Activated gamma-delta T cell (primary cell): ENCODE results near the gene GET3.

Experiments
- DNase-seq: peaks from one replicate; lab custom pipeline; 2025; lab: John Stamatoyannopoulos, UW

GET3 gene

DNA sequence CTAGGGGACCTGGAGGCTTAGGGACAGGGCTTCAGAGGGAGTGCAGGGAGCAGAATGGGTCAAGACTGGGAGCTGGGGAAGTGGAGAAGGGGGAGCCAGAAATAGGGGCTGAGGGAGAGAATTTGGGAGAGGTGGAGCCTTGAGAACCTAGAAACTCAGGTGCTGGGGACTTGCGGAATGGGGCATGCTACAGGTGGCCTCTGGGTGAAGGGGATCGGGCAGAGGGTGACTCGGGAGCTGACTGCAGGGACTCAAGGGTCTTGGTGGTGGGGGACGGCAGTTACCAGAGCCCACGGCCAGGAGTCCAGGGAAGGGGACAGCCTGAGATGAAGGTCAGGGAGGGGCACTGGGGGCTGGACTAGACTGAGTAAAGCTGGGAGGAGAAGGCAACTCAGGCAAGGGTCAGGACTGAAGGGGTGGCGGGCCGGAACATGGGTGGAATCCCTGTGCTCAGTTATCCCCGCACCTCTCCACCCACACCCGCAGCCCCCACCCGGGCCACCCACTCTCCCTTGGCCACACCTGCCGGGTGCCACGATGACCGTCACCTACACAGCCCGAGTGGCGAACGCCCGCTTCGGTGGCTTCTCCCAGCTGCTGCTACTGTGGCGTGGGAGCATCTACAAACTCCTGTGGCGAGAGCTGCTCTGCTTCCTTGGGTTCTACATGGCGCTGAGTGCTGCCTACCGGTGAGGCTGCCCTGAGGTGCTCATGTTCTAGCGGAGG is 14.9 kb downstream of the GET3 start:
- no peak for DNase-seq

DNA sequence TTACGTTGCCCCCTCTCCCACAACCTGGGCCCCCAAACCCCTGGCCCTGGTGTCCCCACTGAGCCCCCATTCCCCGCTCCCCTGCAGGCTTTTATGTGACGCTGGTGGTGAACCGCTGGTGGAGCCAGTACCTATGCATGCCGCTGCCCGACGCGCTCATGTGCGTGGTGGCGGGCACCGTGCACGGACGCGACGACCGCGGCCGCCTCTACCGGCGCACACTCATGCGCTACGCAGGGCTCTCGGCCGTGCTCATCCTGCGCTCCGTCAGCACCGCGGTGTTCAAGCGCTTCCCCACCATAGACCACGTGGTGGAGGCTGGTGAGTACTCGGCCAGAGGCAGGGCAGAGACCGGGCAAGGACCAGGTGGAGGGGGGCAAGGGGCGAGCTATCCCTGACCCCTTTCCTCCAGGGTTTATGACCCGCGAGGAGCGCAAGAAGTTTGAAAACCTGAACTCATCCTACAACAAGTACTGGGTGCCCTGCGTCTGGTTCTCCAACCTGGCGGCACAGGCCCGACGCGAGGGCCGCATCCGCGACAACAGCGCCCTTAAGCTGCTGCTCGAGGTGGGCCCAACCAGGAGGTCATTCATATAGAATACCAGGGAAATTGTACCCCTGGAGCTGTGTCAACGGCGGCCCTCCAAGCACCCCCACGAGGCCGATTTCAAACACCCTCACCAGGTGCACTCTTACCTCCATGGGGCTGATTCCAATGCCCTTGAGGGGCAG is 17.3 kb downstream of the GET3 start:
- no peak for DNase-seq

DNA sequence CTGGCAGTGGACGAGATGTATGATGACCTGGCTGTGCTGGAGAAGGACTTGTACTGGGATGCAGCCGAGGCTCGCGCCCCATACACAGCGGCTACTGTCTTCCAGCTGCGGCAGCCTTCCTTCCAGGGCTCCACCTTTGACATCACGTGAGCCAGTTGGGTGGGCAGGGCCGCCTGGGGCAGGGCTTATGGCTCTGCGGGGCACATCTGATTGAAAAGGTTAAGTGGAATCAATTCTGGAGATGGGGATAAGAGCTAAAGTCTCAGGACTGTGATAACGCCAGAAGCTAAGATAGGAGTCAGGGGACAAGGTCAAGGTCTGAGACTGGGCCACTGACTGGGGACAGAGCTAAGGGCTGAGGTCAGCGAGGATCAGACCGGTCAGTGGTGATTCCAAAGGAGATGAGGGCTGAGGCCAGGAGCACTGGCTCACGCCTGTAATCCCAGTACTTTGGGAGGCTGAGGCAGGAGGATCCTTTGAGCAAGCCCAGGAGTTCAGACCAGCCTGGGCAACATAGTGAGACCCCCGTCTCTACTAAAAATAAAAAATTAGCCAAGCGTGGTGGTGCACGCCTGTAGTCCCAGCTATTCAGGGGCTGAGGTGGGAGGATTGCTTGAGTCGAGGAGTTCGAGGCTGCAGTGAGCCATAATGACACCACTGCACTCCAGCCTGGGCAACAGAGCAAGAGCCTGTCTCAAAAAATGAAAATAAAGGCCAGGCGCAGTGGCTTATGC is 19.0 kb downstream of the GET3 start:
- no peak for DNase-seq

DNA sequence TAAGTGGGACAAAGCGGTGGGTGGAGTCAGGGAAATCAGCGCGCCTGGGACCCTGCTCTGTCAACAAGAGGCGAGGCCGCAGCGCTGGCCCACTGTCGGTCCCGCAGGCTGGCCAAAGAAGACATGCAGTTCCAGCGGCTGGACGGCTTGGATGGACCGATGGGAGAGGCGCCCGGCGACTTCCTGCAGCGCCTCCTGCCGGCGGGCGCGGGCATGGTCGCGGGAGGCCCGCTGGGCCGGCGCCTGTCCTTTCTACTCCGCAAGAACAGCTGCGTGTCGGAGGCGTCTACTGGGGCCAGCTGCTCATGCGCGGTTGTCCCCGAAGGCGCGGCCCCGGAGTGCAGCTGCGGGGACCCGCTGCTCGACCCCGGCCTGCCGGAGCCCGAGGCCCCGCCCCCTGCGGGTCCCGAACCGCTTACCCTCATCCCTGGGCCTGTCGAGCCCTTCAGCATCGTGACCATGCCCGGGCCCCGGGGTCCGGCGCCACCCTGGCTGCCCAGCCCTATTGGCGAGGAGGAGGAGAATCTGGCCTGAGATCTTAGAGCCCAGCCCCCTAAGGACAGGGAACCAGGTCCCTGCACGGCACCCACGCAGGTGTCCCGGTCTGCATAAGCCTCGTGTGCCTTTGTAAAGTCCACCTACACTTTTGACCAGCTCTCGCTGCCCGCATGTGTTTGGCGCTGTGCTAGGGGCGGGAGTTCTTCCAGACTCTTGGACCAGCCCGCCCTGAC is 20.4 kb downstream of the GET3 start:
- peak; percentile 38 for DNase-seq

DNA sequence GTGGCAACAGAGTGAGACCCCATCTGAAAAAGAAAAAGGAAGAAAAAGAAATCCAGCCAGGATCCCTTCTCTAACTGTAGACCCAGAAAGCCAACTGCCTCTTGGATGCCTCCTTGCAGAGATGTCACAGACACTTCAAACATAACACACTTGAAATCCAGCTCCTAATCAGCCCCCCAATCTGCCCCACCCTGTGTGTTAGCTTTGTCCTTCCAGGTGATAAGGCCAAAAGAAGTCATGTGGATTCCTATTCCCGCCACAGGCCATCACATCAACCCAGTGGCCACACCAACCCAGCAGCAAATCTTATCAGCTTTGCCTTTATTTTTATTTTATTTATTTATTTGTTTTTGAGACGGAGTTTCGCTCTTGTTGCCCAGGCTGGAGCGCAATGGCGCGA is 22.4 kb downstream of the GET3 start:
- DNase-seq, result no peak

DNA sequence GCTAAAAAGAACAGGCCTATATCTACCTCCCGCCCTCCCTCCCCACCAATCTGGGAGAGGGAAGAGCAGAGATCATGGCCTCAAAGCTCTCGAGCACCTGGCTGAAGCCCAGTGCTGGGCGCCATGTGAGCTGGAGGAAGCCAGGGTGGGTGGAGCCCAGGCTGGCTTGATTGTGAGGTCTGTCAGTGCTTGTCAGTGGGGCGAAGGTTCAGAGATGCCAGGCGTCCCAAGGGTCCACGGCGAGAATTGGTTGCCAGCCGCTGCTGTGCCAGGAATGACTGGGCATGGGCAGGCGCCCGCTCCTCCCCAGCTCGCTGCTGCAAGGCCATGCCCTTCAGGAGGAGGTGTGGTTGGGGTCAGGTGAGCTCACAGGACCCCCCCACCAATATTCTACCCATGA is 25.8 kb downstream of the GET3 start:
- no peak for DNase-seq

DNA sequence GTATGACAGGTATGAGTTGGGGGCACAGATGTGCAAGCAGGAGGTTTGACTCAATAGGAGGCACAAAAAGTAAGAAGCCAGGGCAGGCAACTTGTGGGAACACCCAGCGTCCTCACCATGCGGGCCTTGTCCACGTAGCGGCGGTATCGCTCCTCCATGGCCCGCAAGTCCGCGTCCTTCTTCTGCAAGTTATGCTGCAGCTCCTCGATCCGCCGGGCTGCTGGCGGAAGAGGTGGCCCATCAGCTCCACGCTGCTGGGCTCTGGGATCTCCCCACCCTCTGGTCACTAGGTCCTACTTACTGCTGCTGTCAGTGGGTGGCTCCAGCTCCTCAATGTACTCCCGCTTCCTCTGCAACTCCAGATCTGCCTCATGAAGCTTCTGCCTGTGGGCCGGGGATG is 27.4 kb downstream of the GET3 start:
- DNase-seq, result no peak

DNA sequence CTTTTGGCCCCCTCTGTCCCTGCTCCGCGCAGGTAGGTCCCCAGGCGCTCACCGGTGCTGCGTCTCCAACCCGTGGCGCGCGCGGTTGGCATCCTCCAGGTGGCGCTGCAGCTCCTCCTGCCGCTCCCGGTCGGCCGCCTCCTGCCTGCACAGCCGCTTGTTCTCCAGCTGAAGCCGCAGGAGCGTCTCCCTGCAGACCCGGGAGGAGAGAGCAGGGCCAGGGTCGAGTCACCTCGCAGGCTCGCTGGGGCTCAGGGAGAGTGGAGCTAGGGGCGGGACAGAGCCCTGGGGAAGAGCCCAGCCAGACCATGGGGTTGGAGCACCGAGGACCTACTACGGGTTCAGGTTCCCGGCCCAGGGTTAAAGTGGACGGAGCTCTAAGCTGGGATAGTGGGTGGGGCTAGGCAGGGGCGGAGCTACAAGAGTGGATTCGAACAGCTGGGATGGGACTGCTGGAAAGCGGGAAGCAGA is 28.8 kb downstream of the GET3 start:
- no peak for DNase-seq

DNA sequence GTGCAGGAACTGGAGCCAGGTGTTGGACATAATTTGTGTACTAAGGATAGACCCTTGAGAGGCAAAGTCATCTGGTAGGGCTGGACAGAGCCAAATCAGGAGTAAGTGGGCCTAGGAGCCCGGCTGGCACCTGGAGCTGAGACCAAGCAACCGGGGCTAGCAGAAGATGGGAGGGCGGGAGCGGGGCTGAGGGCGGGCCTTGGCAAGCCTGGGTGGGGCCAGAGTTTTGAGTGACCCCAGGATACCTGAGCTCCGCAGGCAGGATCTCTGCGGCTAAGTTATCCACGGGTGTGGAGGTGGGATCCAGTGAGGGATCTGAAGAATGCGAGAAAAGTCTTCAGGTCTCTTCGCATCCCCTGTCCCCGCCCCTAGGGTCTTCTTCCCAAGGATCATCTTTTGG is 29.9 kb downstream of the GET3 start:
- no peak for DNase-seq

DNA sequence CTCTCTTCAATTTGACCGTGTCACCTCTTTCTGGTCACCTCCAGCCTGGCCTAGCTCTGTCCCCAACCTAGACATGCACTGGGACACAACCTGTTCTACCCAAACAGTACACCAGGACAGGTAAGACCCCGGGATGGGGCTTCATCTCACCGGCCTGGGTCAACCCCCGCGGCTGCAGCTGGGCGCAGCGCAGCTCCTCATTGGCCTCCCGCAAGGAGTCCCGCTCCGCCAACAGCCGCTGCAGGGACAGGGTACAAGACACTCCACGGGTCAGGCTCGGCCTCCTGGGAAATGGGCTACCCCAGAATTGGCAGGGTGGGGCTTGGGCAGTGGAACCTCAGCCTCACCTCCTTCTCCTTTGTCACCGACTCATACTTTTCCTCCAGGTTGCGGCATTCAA is 30.4 kb downstream of the GET3 start:
- no peak for DNase-seq

DNA sequence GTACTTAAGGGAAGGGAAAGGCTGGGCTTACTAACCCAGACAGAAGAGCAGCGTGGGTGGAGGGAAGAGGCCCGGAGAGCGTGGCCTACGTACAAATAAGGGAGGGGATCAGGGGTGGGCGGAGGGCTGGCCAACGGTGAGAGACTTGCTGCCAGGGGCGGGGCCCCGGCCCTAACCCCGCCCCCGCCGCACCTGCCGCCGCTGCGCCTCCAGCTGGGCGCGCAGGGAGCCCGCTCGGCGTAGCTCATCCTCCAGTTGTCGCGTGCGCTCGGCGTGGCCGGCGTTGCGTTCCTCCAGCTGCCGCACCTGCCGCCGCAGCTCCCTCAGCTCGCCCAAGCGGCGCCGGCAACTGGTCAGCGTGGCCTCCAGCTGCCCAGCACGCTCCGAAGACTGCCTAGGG is 32.4 kb downstream of the GET3 start:
- no peak for DNase-seq

DNA sequence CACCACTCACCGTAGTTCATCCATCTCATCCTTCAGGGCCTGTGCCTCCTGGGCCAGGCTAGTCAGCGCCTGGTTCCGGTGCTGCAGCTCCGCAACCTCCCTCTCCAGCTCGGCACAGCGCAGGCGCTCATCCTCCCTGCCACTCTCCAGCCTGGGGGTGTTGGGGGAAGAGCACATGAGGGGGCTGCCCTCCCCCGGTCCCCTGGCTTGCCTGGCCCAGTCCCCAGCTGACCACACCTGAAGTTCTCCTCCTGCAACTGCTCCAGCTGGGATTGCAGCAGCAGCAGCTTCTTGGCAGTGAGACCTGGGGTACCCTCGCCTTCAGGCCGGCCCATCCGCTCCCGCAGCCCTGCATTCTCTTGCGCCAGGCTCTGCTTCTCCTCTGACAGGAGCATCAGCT is 33.6 kb downstream of the GET3 start:
- DNase-seq, result no peak

DNA sequence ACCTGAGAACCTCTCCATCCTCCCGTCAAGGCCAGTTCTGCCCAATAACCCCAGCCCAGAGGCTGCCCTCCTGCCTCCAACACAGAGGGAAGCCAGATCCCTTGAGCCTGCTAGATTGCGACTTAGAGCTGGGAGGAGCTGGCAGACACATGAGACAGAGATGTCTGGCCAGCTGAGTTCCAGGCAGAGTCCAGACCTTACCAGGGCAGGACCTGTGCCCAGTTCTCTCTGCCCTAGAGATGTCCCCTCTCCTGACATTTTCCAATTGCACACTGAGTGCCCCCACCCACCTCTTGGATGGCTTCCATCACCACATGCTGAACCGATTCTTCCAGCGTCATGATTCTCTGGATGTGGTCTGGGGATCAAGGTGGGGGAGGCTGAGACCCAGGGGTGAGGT is 35.0 kb downstream of the GET3 start:
- no peak for DNase-seq

DNA sequence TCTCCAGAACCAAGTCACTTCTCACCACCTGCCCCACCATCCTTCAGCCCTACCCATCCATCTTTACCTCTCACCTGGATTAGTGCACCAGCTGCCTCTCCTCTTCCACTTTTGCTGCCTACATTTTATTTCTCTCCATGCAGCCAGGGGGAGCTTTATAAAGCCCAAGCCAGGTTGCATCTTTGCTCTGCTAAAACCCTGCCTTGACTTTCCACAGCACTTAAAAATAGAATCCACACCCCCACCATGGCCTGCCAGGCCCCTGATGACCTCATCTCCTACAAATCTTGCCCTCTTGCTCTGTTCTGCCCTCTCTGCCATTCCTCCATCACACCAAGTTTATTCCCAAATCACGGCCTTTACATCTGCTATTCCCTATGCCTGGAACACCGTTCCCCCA is 36.3 kb downstream of the GET3 start:
- no peak for DNase-seq

DNA sequence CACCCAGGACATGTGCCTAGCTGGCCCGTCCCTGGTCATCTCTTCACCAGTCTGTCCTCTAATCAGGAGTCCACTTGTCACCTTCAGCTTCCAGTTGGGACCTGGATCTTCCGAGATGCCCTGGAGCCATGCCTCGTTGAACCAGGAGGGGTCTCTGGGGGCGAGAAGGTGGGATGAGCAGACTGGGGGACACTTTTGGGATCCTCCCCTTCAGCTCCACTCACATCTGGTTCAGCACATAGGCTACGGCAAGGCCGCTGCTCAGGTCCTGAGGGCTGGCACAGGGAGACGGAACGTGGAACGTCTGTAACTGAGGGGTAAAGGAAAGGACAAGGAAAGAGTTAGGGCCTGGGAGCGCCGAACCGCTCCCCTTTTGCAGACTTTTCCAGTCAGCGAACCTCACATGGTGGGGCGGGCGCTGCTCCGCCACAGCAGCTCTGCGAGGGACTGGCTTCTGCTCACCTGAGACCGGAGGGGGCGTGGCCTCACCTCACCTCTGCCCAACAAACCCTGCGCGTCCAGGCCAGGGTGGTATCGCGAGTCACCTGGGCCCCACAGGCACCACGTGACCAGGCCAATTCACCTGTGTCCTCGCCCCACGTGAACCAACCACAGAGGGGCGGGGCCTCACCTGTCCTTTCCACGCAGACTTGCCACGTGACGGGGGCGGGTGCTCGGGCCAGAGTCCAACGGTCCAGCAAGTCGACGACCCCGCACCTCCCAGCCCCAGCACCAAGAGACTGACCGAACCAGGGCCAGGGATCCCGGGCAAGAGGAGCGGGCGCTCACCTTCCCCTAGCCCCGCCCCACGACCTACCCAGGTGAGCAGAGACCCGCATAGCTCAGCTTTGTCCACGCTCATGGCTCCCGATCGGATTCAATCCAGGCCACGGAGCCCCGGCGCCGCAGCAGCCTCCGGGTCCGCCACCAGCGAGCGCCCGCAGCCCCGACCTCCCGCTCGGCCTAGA is 37.6 kb downstream of the GET3 start, which contains the start of gene HOOK2:
Gene HOOK2 (minus strand): TSS at position 965 of the 968 bp plus-strand sequence. CDS start 103 bp downstream, at position 862.
- DNase-seq, result no peak

DNA sequence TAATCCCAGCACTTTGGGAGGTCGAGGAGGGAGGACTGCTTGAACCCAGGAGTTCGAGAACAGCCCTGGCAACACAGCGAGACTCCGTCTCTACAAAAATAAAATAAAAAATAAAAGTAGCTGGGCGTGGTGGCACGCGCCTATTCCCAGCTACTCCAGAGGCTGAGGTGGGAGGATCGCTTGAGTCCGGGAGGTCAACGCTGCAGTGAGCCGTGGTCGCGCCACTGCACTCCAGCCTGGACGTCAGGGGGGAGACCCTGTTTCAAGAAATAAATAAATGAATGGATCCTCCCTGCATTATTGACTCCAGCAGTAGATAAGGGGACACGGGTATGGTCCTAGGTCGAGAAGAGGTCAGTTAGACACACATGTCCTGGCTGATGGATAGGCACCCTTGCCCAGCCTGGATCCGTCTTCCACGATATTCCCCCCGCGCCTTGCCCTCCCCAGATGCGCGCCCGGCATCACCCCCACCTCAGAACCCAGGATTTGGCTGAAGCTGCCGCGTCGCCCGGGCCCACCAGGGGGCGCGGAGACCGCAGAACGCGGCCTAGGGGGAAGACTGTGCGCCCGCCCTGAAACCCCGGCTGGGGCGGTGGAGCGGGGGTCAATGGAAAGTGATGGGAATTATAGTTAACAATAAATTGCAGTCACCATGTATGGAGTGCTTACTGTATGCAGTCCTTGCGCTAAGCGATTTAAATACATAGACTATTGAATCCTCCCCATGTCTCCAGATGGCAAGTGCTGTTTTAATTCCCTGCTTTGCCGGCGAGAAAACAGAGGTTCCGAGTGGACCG is 40.1 kb downstream of the GET3 start:
- peak; percentile 58 for DNase-seq

DNA sequence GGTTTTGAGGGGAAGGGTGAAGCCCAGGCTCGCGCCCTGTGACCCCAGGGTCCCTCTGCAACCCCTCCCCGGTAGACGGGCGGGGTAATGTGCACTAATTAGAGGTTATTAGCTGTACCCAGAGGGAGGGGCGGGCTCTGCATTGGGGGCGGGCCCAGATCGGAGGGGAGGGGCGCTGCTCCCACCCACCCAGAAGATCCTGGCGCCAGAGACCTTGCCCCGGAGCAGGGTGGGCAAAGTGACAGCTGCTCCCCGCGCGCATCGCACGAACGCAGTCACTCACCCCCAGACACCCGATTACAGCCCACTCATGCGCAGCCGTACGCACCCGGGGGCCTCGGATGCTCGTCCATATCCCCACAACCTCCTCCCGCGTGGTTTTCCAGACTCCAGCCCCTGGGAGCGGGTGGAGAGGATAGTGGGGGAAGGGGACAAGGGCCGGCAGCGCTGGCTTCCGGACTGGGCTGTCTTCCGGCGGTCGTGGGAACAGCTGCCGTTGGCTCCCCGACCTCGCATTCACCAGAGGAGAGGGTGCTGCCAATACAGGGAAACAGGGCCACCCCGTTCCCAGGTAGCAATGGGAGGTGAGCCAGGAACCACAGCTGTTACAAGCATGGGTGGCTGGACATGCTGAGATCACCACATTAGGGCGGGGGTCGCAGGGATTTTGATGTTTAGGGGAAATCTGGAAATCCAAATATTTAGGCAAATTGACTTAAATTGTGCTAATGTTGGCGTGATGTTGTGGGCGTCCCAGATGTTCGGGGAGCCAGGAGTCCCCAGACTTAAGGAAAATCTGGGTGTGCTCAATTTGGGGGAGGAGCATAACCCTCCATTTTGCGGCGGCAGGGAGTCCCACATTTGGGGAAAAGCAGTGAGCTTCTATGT is 41.0 kb downstream of the GET3 start:
- no peak for DNase-seq

DNA sequence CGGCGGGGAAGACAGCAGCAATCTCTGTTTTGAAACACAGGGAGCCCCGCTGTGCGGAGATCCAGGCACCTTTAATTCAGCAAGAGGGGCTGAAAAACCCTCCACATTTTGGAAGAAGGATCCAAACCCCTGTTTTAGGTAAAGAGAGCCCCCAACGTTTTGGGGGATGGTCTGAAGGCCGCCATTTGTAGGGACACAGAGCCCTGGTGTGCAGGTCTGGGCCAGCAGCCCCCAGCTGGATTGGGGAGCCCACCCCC is 41.5 kb downstream of the GET3 start:
- no peak for DNase-seq
